ENCODE results near the gene CFAP97. TPM values are rescaled to one million over a fixed set of nuclear protein-coding genes. Genes with fewer than 3 reads are reported as not detected.

Gene CFAP97
- 34.0 and 43.3 TPM in 2 replicates for total RNA-seq

DNA sequence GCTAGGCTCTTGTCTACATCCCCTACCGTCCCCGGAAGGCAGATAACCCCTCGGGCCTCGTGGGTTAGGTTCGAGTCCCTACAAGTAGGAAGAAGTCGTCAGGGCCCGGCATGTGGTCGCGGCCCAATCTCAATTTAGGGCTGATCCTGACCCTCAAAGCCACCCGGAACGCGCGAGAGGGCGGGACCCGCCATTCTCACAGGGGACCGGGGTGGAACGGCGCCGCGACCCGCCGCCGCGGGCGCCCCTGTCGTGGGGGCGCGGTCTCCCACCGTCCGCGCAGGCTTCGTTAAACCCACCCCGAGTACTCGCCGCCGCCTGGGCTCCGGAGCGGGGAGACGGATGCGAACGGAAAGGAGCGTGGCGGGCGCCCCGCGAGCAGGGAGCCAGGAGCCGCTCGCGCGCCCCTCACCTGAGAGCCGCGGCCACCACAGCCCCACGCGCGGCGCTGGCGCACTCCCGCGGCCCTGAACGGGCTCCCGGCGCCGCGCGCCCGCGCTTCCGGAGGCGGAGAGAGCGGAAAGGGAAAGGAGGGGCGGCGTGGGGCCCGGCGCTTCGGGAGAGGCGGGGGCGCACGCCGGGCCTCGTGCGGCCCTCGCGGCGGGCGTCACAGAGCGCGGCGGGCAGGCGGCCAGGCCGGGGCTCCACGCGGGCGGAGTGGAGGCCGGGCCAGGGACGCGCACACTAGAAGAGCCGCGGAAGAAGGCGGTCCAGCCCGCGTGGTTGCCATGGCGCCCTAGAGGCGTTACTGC lies at the start of gene CFAP97:
Gene CFAP97 (minus strand): TSS at position 515 of the 752 bp plus-strand sequence. CDS start 12,804 bp downstream, outside the sequence.

DNA sequence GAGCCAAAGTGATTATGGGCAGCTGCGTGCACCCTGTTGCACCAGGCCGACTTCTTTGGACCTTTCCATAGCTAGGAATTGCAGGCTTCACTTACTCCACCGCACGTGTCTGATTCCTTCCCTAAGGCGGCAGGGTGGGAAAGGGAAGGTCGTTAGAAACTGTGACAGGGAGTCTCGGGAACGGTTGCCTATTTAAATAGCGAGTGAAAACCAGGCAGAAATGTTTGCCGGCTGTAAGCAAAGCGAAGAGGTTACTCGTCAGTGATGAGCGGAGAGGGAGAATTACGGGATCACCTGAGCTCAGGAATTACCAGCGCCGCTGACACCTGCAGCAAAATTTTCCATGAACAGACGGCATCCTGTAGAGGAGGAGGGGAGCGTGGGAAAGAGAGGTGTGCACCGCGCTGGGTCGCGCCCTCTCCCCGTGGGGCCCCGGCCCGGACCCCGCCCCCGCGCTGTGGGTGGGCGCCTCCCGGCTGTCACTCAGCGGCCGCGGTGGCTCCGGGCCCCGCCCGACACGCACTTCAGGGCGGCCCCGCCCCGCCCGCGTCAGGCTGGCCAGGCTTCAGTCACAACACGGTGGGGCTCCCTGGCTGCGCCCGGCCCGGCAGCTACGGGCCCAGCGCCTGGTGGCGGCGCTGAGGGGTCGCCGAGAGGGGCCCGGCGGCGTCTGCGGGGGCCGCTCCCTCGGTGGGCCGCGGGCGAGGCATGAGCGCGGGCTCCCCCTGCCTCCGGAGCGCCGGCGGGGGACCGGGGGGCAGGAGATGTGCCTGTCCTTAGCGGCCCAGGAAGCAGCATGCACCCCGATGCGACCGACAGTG lies 5.4 kb upstream of the CFAP97 start, which contains the start of gene SNX25:
Gene SNX25 (plus strand): TSS at position 568 of the 821 bp plus-strand sequence. CDS start 229 bp downstream, at position 797.

DNA sequence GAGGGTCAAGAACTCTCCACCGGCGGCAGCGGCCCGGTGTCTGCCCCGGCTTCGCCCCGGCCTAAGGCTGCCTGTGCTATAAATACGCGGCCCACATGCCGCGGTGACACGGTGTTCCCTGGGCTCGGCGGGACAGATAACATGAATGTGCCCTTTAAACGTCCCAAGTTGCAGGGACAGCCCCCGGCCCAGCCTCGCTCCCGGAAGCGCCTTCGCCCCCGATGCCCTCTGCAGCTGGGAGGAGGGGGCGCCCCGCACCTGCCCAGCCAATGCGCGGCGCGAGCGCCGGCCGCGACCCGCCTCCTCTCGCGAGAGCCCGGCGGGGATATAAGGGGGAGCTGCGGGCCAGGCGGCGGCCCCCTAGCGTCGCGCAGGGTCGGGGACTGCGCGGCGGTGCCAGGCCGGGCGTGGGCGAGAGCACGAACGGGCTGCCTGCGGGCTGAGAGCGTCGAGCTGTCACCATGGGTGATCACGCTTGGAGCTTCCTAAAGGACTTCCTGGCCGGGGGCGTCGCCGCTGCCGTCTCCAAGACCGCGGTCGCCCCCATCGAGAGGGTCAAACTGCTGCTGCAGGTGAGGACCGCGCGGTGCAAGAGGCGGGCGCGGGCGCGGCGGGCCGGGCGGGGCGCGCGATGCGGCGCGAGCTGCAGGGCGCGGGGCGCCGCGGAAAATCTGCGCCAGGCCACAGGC lies 60.7 kb downstream of the CFAP97 start, which contains the start of gene SLC25A4:
Gene SLC25A4 (plus strand): TSS at position 355 of the 689 bp plus-strand sequence. CDS start 107 bp downstream, at position 462.

Other genes starting within 250 kb of the CFAP97 start
- not detected in 2 replicates for gene HELT, start 185.5 kb downstream of the CFAP97 start, total RNA-seq
- gene SLC25A4, start 60.7 kb downstream of the CFAP97 start, total RNA-seq = 15.9 and 18.3 TPM in 2 replicates
- 21.5 and 27.0 TPM in 2 replicates for gene SNX25, start 5.6 kb upstream of the CFAP97 start, total RNA-seq
- 0.48 and 0.85 TPM in 2 replicates for gene LRP2BP, start 191.9 kb upstream of the CFAP97 start, total RNA-seq
- 10.7 and 43.4 TPM in 2 replicates for gene ANKRD37, start 192.8 kb upstream of the CFAP97 start, total RNA-seq
- gene UFSP2, start 222.0 kb upstream of the CFAP97 start, total RNA-seq = 23.9 and 28.6 TPM in 2 replicates

Data from tracheal epithelial cell (primary cell).